NCI-H2081 (cell line): ENCODE results near the gene TBC1D13.
"Not testable (repeated sequence)": the region's sequence is repeated elsewhere in the genome, so short reads cannot be mapped to it uniquely, and the experiment has no call there.

Experiments
- DNase-seq, 2 experiments: peaks; one replicate each; lab custom pipeline; 2025; lab: John Stamatoyannopoulos, UW

TBC1D13 gene

GRCh38 chr9:128785427-128785826 lies 1.6 kb upstream of the TBC1D13 start:
- no peak for DNase-seq

- DNase-seq = no peak
Measured at GRCh38 chr9:128787659-128788058, 606 bp downstream of the TBC1D13 start.

- no peak for DNase-seq
Measured at GRCh38 chr9:128788445-128788844, 1.4 kb downstream of the TBC1D13 start.

- no peak for DNase-seq
Measured at GRCh38 chr9:128790536-128790935, 3.5 kb downstream of the TBC1D13 start.

- DNase-seq = no peak
Measured at GRCh38 chr9:128792134-128792533, 5.1 kb downstream of the TBC1D13 start.

GRCh38 chr9:128792978-128793686 lies 6.1 kb downstream of the TBC1D13 start:
- DNase-seq = no peak

GRCh38 chr9:128794961-128795360 lies 7.9 kb downstream of the TBC1D13 start:
- not testable (repeated sequence) for DNase-seq

GRCh38 chr9:128798896-128799295 lies 11.8 kb downstream of the TBC1D13 start:
- DNase-seq = no peak

GRCh38 chr9:128800061-128800460 lies 13.0 kb downstream of the TBC1D13 start:
- DNase-seq = no peak

GRCh38 chr9:128802482-128802881 lies 15.4 kb downstream of the TBC1D13 start:
- no peak for DNase-seq

GRCh38 chr9:128805661-128806060 lies 18.6 kb downstream of the TBC1D13 start:
- no peak for DNase-seq

GRCh38 chr9:128807827-128808226 lies 20.8 kb downstream of the TBC1D13 start:
- DNase-seq = no peak

GRCh38 chr9:128808543-128808942 lies 21.5 kb downstream of the TBC1D13 start:
- DNase-seq = no peak

GRCh38 chr9:128809036-128809599 lies 22.1 kb downstream of the TBC1D13 start:
- no peak for DNase-seq

- DNase-seq = no peak
Measured at GRCh38 chr9:128809831-128810230, 22.8 kb downstream of the TBC1D13 start.

GRCh38 chr9:128810873-128811272 lies 23.8 kb downstream of the TBC1D13 start:
- no peak for DNase-seq

GRCh38 chr9:128818099-128818838 lies 31.2 kb downstream of the TBC1D13 start, which contains the start of gene ENDOG:
Gene ENDOG (plus strand): TSS chr9:128818500. CDS start chr9:128818685, 185 bp downstream.
- DNase-seq = peak; percentile 98 to 99

- DNase-seq = peak in 1 of 2 experiments; percentile 61
Measured at GRCh38 chr9:128818839-128819715, 32.0 kb downstream of the TBC1D13 start.

- peak; percentile 23 to 28 for DNase-seq
Measured at GRCh38 chr9:128819716-128820664, 32.9 kb downstream of the TBC1D13 start.

- DNase-seq = no peak
Measured at GRCh38 chr9:128820665-128821583, 33.9 kb downstream of the TBC1D13 start.
